Measurements from ENCODE around the gene LRRC58.
"Not testable (repeated sequence)": the region's sequence is repeated elsewhere in the genome, so short reads cannot be mapped to it uniquely, and the experiment has no call there.

The LRRC58 gene

DNA sequence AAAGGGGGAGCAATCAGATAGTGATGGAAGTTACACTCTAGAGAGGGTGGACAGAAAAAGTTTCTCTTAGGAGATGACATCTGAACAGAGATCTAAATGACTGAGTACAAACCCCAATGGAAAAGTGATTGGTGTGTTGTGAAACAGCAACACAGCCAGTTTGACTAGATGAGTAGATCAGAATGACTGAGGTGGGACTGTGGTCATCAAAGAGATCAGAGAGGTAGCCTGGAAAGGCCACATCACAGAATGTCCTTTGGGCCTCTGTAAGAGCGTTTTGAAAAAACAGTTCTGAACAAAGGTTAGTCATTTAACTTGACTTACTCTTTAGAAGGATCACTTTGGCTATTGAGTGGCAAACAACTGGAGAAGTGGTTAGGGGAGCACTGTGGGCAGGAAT, 10.6 kb downstream of the LRRC58 start:
- DNase-seq = no peak

DNA sequence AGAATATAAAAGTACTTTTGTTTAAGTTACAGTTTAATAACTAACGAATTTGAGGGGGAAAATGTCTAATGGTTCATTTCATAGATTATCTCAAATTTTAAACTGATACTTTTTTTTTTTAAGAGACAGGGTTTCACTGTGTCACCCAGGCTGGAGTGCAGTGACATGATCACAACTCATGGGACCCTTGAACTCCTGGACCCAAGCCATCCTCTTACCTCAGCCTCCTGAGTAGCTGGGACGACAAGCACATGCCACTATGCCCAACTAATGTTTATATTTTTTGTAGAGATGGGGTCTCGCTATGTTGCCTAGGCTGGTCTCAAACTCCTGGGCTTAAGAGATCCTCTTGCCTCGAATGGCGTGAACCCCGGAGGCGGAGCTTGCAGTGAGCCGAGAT, 16.5 kb downstream of the LRRC58 start:
- no peak for DNase-seq

DNA sequence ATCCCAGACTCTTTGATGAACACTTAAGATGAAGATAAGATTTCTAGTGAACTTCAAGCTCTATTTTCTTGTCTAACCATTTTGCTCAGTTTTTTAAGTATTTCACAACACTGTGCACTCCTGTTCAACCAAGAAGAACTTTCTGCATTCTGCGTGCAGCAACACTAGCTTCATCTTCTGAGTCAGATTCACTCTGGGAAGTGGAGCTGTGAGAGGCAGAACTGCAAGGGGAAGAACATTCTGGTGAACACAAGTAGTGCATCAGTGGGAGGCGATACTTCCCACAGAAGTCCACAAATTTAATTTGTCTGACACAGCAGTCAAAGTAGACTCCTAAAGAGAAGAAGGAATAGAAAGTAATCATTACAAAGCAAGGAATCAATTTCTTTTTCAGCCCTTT, 18.1 kb downstream of the LRRC58 start:
- no peak for DNase-seq

DNA sequence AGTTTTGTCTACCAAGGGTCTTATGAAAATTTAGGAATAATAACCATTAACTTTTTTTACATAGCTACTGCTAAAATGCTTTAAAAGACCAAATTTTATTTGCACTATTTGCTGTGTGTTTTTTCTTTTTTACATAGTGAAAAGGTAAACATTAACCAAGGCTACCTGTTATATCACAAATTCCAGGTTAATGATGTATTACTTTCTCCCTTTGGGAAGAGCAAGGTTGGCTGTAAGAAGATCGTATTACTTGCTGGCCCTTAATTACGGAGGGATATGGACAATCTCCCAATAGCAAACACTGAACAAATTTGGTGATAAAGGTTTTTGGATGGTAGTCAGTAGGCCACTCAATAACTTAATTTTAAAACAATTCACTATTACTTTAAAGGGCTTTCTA, 22.4 kb downstream of the LRRC58 start:
- no peak for DNase-seq

DNA sequence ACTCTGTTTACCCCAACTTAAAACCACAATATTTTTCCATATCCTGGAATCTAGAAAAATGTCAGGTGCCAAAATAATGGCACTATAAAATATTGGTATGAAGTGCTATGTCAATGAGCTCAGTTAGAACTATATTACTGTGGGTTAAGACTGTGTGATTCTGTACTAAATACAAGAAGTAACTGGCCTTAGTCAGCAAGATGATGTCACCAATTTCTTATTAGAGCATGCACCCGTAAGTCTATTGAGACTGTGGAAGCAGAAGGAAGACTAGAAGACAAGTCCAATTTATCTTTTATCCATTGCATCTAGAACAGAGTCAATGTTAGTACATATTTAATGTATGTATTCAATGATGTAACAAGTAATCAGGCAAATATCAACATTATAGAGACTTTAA, 25.0 kb downstream of the LRRC58 start:
- DNase-seq = no peak

DNA sequence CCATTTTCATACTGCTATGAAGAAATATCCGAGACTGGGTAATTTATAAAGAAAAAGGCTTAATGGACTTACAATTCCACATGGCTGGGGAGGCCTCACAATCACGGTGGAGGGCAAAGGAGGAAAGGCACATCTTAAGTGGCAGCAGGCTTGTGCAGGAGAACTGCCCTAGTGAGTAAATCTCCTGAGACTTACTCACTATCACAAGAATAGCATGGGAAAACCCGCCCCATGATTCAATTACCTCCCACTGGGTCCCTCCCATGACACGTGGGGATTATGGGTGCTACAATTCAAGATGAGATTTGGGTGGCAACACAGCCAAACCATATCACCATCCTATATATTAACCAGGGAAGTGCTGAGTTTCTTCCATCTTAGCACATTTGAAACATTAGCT, 25.4 kb downstream of the LRRC58 start:
- DNase-seq = not testable (repeated sequence)

DNA sequence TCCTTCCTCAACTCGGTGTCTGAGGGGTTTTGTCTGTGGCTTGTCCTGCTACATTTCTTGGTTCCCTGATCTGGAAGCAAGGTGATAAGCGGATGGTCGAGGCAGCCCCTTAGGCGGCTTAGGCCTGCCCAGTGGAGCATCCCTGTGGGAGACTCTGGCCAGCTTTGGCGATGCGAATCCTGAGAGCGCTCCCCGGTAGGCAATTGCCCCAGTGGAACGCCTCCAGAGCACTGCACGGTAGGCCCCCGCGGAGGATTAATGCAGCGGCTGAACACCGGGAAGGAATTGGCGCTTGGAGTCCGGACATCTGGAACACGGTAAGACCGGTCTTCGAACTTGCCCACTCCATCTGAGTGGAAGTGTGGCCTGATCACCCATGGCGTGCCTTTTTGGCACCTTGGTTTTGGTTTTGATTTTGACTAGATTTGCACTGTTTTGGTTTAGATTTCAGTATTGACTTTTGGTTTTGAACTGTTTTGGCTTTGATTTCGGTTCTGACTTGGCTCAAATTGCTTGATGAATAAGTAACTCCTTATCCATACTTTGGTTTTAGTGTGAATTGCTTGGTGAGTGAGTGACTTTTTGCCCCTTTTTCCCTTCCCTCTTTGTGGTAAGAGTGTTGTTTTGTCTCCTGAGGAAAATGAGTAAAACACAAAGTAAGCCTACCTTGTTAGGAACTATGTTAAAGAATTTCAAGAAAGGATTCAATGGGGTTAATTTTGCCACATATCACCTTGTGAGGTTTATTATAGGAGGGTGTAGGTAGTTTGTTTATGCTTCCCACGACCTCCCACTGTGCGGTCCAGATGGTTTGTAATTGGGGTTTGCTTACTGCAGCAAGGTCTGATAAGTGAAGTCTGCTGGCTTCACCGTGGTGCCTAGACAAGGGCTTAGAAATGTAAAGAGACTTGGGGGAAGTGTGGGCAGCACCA, 37.0 kb downstream of the LRRC58 start:
- DNase-seq = no peak

DNA sequence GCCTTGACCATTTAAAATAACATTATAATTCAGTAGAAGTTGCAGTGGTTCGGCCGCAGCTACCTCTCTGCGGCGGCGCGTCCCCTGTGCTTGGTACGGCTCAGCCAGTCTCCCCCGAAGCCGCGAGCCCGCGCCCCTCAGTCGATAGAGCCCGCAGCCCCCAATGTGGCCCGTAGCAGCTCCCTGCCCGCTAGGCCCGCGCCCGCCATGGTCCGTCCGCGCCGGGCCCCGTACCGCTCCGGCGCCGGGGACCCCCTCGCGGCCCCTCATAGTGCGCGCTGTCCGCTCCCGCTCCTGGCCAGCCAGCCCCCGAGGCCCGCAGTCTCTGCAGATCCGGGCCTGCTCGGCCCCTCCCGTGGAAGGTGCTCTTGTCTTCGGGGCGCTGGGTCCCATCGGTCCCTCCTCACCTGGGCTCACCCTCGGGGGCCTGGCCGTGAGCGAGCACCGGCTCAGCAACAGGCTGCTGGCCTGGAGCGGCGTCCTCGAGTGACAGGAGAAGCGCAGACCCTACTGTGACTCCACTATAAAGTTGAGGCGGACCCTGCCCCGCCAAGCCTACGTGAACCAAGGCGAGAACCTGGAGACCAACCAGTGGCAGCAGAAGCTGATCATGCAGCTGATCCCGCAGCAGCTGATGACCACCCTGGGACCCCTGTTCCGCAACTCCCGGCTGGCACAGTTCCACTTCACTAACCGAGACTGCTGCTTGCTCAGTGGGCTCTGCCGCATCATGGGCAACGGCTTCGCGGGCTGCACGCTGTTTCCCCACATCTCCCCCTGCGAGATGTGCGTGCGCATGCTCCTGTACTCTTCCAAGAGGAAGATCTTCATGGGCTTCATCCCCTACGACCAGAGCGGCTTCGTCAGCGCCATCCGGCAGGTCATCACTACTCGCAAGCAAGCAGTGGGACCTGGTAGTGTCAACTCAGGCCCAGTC, 42.4 kb downstream of the LRRC58 start:
- no peak for DNase-seq

DNA sequence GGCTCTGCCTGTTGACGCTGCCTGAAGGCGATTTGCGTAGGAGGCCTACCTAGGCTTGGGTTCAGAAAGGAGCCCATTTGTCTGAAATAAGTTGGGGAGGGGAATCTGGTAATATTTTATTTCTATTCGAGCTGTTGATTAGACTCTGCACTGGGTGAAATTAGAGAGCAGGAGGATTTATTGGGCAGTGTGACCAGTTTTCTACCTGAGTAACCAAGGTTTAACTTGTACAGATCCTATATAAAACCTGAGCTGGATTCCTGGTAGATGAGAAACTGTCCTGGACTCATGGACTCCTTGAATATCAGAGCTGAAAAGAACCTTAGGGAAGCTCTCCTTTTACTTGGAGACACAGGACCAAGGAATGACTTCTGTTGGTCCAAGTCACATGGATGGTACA, 44.5 kb downstream of the LRRC58 start:
- no peak for DNase-seq

DNA sequence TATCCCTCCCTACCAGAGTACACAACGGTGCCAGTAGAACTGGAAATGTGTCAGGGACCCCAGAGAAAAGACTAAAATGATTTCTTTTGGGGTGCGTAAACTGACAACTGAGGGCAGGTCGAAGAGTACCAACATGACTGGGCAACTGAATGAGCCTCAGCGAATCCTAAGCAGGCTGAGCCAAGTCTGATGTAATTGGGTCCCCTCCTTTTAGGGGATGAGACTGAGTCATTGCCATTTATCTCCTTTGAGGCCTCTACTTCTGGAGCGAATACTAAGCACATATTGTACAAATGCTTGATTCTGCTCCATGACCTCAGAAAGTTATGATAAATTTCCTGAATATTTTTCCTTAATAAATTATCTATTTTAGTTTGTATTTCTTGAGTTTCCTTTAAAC, 46.8 kb downstream of the LRRC58 start:
- no peak for DNase-seq

DNA sequence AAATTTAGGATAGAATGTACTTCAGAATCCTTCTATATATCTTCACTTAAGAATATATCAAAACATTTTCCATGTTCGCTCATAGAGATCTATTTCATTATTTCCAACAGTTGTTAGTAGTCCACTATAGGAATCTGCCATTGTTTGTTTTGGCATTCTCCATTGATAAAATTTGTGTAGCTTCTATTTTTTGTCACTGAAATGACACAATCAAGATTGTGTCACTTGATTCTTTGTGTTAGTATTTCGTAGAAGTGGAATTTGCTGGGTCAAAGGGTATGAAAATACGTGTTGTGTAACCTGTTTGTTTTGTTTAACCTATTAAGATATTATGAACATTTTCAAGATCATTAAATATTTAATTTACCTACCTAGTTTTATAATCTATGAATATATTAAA, 48.2 kb downstream of the LRRC58 start:
- no peak for DNase-seq

DNA sequence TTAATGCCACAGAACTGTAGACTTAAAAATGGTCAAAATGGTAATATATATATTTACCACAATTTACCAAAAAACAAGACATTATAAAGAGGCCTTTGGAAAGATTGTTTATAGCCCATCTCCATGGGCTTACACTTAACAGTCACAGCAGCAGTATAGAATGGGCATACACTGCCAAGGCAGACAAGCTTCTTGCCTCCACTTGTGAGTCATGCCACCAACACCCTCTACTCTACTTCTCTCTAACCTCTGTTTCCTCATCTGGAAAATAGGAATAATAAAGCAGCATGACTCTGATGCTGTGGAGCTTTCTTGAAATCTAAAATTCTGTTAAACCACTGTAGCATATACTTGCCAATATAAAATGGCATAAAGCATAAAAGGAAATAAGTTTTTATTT, 49.8 kb downstream of the LRRC58 start:
- no peak for DNase-seq

DNA sequence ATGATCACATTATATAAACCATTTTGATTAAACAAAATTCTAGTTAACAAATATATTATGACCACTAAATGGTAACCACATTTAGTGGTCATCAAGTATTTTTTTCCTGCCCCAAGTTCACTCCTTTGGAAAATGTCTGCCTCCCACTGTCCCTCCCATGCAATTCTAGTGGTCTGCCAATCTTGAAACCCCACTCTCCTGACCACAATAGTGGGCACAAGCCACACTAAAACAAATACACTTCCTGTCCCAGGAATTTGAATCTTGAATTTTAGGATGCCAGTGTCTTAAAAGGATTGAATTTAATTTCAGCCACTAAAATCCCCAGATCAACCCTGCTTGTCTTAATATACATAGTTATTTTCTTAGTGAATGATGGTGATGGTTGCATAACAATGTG, 50.2 kb downstream of the LRRC58 start:
- DNase-seq = no peak

DNA sequence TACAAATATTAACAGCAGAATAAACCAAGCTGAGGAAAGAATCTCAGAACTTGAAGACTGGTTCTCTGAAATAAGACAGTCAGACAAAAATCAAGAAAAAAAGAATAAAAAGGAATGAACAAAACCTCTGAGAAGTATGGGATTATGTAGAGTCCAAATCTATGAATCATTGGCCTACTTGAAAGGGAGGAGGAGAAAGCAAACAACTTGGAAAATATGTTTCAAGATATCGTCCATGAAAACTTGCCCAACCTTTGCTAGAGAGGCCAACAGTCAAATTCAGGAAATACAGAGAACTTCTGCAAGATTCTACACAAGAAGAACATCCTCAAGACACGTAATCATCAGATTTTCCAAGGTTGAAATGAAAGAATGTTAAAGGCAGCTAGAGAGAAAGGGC, 57.6 kb downstream of the LRRC58 start:
- not testable (repeated sequence) for DNase-seq

DNA sequence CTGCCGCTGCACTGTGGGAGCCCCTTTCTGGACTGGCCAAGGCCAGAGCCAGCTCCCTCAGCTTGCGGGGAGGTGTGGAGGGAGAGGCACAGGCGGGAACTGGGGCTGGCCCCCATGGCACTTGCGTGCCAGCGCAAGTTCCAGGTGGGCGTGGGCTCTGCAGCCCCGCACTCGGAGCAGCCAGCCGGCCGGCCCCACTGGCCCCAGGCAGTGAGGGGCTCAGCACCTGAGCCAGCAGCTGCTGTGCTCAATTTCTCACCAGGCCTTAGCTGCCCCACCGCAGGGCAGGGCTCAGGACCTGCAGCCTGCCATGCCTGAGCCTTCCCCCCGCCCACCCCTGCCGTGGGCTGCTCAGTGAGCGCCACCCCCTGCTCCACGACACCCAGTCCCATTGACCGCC, 59.5 kb downstream of the LRRC58 start:
- no peak for DNase-seq

DNA sequence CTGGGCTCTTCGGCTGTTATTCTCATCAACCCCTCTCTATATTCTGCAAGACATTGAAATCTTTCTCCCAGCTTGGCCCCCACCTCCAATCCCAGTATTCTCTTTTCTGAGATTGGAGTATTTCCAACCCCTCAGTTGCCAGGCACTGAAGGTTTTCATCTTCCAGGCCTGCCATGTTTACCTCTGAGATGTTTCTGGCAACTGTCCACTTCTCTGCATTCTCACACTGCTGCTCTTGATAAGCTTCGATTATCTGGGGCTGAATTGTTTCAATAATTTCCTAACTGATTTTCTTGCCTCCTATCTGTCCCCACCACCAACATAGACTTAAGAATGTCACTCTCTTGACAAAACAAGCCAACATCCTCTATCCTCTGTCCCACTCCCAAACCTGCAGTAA, 62.7 kb downstream of the LRRC58 start:
- DNase-seq = no peak

DNA sequence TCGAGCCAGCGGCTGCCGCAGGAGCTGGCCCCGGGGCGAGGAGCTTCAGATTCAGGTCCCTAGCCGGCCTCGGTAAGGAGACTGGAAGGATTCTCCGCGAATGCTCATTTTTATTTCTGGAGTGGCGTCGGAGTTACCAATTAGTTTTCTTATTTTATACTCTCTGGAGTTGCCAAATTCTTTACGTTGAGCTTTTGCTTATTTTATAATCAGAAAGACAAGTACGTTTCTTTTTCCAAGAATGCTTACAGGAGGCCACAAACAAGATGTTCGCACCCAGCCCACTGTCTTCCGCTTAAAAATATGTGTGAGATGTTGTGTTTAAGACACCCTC, 63.7 kb downstream of the LRRC58 start:
- no peak for DNase-seq

DNA sequence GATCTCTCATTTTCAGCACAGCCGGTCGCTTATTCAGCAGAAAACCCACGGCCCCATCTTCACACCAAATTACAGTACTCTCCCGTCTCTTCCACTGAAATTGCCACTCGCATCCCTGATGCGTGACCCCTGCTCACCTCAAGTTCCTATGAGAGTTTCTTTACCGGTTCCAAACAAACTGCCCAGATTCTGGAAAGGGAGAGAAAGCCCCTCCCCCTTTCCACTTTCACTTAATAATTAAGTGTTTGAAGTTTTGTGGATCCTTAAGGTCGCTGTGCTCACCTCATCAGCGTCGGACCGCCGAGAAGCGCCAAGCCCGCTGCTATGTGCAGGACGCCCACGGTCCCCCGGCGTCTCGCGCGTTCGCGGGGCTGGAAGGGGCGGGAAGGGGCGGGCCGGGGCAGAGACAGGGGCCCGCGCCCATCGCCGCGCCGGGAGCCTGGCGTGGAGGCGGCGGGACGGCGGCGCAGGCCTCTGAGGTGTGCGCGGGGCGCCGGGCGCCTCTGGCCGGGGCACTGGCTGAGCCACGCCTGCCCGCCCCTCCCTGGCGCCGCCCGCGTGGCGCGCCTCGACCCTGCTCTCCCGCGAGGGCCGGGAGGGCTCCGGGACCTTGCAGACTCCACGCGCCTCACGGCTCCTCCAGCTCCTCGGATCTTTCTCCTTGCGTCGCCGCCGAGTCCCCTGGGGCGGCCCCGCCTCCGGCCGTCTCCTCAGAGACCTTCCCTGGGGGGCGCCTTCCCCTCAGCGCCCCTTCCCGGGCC, 64.2 kb downstream of the LRRC58 start, which contains the start of gene GPR156:
Gene GPR156 (minus strand): TSS at position 476 of the 761 bp plus-strand sequence. CDS start 41,124 bp downstream, outside the sequence.
- DNase-seq = no peak

DNA sequence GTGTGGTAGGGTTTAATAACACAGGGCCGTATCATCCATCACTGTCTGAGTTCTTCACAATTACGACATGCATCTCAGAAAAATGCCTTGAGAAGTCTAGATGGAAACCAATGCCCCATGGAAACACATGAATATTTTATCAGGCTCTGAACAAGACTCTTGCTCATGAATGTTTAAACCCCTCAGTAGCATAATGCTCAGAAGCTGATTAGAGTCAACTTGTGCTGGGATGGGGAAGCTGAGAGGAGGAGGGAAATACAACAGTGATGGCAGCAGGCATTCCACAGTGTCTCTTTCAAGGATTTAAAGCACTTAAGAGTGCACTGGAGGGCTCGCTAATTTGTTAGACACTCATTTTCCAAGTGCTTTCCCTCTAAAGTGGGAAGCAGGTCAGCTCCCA, 67.9 kb downstream of the LRRC58 start:
- DNase-seq = no peak

DNA sequence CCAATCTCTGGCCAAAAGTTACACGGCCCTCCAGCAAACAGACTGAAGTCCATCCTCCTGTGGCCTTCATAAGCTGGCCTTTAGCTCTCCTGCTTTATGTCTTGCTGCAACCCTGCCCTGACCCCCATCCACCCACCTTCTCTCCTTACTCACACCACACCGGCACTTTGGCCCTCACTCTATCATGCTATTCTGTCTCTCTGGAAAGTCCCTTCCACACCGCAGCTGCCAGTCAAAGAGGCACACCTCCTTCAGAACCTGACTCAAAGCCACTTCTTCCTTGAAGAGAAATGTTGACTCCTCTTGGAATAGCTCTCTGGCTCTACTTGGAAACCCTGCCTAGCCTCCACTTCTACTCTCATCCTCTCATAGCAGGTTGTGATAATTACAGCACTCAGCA, 68.6 kb downstream of the LRRC58 start:
- no peak for DNase-seq

DNA sequence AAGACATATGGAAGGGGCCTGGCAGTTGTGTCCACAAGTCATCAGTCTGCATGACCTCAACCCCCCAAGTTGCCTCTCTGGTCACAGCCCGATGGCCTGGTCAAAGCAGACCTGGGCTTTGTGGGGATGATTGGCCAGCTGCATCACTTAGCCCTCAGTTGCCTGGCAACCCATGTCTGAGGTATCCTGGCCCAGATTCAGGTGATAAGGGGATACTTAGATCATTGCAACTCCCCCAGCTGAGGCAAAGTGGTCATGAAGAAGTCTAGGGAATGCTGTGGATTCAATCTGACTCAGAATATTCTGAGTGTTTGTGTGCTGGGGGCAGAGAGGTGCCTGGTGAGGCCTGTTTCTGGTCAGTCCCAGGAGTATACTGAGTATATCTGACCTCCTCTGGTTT, 69.1 kb downstream of the LRRC58 start:
- no peak for DNase-seq

DNA sequence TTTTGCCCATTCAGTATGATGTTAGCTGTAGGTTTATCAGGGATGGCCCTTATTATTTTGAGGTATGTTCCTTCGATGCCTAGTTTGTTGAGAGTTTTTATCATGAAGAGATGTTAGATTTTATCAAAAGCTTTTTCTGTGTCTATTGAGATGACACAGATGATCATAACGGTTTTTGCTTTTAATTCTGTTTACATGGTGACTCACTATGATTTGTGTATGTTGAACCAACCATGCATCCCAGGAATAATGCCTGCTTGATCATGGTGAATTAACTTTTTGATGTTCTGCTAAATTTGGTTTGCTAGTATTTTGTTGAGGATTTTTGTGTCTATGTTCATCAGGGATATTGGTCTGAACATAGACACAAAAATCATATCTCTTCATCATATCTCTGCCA, 72.4 kb downstream of the LRRC58 start:
- no peak for DNase-seq

DNA sequence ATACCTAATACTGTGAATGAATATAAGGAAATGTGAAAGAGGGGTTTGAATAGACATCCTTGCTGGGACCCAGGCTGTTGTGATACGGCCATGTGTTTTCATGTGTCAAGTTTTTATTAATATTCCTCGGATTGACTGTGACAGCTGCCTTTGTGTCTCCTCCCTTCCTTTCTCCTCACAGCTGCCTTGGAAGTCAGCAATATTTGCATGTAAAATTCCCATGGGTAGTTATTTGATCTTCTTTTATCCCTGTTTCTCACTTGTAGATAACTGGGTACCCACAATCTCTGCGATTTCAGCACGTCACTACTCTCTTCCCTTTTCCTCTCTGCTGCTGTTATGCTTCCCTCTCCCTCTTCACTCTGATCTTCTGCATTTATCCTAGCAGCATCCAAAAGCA, 73.5 kb downstream of the LRRC58 start:
- no peak for DNase-seq
